GM23338 (cell line): Measurements from ENCODE around the gene CTTN. TPM values are rescaled to one million over a fixed set of nuclear protein-coding genes. Genes with fewer than 3 reads are reported as not detected.

ENCODE experiments used
- ATAC-seq: fragments of 200-7000 bp; cut with Tn5 transposase; 3 replicates; pipeline ENCODE4 v1.9.1; 2020
- DNase-seq: peaks from one replicate; pipeline ENCODE4 v3.0.0-alpha.2; 2015; ENCODE audit warnings: low spot score
- H2AFZ ChIP-seq: fragments of 200-600 bp; sonication (generic); 2 replicates; pipeline ENCODE4 v1.8.0; 2016; ENCODE audit warnings: antibody characterized with exemption, mild to moderate bottlenecking, moderate library complexity
- H3F3A ChIP-seq: fragments of 200-600 bp; sonication (generic); replicated peaks from 2 replicates; pipeline ENCODE4 v1.8.0; 2017; ENCODE audit warnings: antibody characterized with exemption, mixed run types, low read depth
- H3K27ac ChIP-seq: fragments of 200-600 bp; sonication (generic); 2 replicates; pipeline ENCODE4 v1.6.1; 2016; ENCODE audit warnings: low read depth
- H3K27me3 ChIP-seq: fragments of 200-600 bp; sonication (generic); 2 replicates; pipeline ENCODE4 v1.8.0; 2016; ENCODE audit warnings: mild to moderate bottlenecking, mixed run types, moderate library complexity; ENCODE audit not compliant: insufficient read depth
- H3K36me3 ChIP-seq: fragments of 200-600 bp; sonication (generic); 2 replicates; pipeline ENCODE4 v1.8.0; 2016; ENCODE audit warnings: mild to moderate bottlenecking; ENCODE audit not compliant: insufficient read depth
- H3K4me1 ChIP-seq: fragments of 200-600 bp; sonication (generic); 2 replicates; pipeline ENCODE4 v1.8.0; 2016; ENCODE audit warnings: mild to moderate bottlenecking, moderate library complexity; ENCODE audit not compliant: insufficient read depth
- H3K4me2 ChIP-seq: fragments of 200-600 bp; sonication (generic); 2 replicates; pipeline ENCODE4 v1.7.1; 2017; ENCODE audit warnings: mixed run types
- H3K4me3 ChIP-seq: fragments of 200-600 bp; sonication (generic); 2 replicates; pipeline ENCODE4 v1.6.1; 2016; ENCODE audit warnings: mixed run types
- H3K79me2 ChIP-seq: fragments of 200-600 bp; sonication (generic); replicated peaks from 2 replicates; pipeline ENCODE4 v1.8.0; 2017; ENCODE audit warnings: mild to moderate bottlenecking; ENCODE audit not compliant: insufficient read depth
- H3K9me2 ChIP-seq: fragments of 200-600 bp; sonication (generic); 2 replicates; pipeline ENCODE4 v1.8.0; 2017; ENCODE audit not compliant: insufficient read depth
- H4K20me1 ChIP-seq: fragments of 200-600 bp; sonication (generic); replicated peaks from 2 replicates; pipeline ENCODE4 v1.8.0; 2017; ENCODE audit warnings: mild to moderate bottlenecking; ENCODE audit not compliant: insufficient read depth
- H3K27ac Mint-ChIP-seq: 2 replicates; pipeline ENCODE4 v1.8.0; 2020; ENCODE audit warnings: inconsistent platforms, mild to moderate bottlenecking, moderate library complexity, mixed read lengths
- H3K27me3 Mint-ChIP-seq: 3 replicates; pipeline ENCODE4 v1.8.0; 2022; ENCODE audit warnings: low read depth, mild to moderate bottlenecking, moderate library complexity, mixed read lengths, inconsistent platforms; ENCODE audit not compliant: insufficient read depth, poor library complexity
- H3K36me3 Mint-ChIP-seq: 3 replicates; pipeline ENCODE4 v1.8.0; 2021; ENCODE audit warnings: low read depth, mild to moderate bottlenecking, inconsistent platforms, moderate library complexity, mixed read lengths
- H3K4me1 Mint-ChIP-seq: 3 replicates; pipeline ENCODE4 v1.8.0; 2020; ENCODE audit warnings: mild to moderate bottlenecking, inconsistent platforms, mixed read lengths
- H3K4me3 Mint-ChIP-seq: 3 replicates; pipeline ENCODE4 v1.8.0; 2021; ENCODE audit warnings: moderate library complexity, mild to moderate bottlenecking, inconsistent platforms, mixed read lengths
- H3K9me3 Mint-ChIP-seq: 3 replicates; pipeline ENCODE4 v1.8.0; 2020; ENCODE audit warnings: moderate library complexity, mild to moderate bottlenecking, inconsistent platforms, mixed read lengths
- CREB1 ChIP-seq: fragments of 250-450 bp; sonication (Bioruptor Pico); IDR thresholded peaks from 2 replicates; pipeline ENCODE4 v1.5.0; 2020; ENCODE audit warnings: low read depth, mild to moderate bottlenecking, moderate library complexity
- CTCF ChIP-seq, 2 experiments: fragments of 200-600 bp in 1 of 2; sonication (generic) in 1 of 2; conservative IDR thresholded peaks; 2 replicates each; pipeline versions ENCODE4 v1.5.1 to v1.6.1; 2016 to 2017; ENCODE audit warnings: antibody characterized with exemption in 2 of 2, low read depth in 2 of 2, mild to moderate bottlenecking in 2 of 2, moderate library complexity in 1 of 2
- EZH2phosphoT487 ChIP-seq: fragments of 200-600 bp; sonication (generic); IDR thresholded peaks from one replicate; pipeline ENCODE4 v1.8.1; 2018; ENCODE audit warnings: antibody characterized with exemption; ENCODE audit not compliant: unreplicated experiment
- JUNB ChIP-seq: IDR thresholded peaks from one replicate; pipeline ENCODE4 v1.6.1; 2016; ENCODE audit warnings: antibody characterized with exemption; ENCODE audit not compliant: unreplicated experiment
- REST ChIP-seq: IDR thresholded peaks from one replicate; pipeline ENCODE4 v1.6.1; 2018; ENCODE audit warnings: antibody characterized with exemption; ENCODE audit not compliant: unreplicated experiment
- ZNF331 ChIP-seq: fragments of 250-450 bp; sonication (Bioruptor Pico); IDR thresholded peaks from 2 replicates; pipeline ENCODE4 v1.5.0; 2020; ENCODE audit warnings: low read depth, mild to moderate bottlenecking, moderate library complexity
- polyA plus RNA-seq: library from polyadenylated mRNA; unstranded; fragments of >200 nt; fragmentation: Nextera tagmentation; extraction: Ambion mirVana; gene quantifications from 2 replicates; pipeline ENCODE4 v1.2.1, GENCODE V29; 2016
- total RNA-seq: library from RNA; depleted of rRNA; stranded (reverse); fragments of >200 nt; shearing (Covaris generic); gene quantifications from 2 replicates; pipeline ENCODE4 v1.2.3, GENCODE V29; 2014

The CTTN gene
- total and polyA plus RNA-seq, 2 experiments from 2014 or later = 163 to 343 TPM

- TF ChIP-seq CTCF (conservative IDR thresholded peaks at IDR 0.05; ENCODE audit: low read depth in 2 of 2) (no peak), ZNF331 (CRISPR knock-in tag) (no peak)
Observed at GRCh38 chr11:70358753-70359152, 39.6 kb upstream of the CTTN start (continued).

- Mint-ChIP-seq H3K27me3 (peaks cover 3% of the 10 kb centered on the region), H3K36me3 (peaks cover 82% of the 10 kb centered on the region), H3K27ac (no peak overlapping the region), H3K4me3 (no peak overlapping the region), H3K4me1 (no peaks in the 10 kb centered on the region), H3K9me3 (no peaks in the 10 kb centered on the region)
- Histone ChIP-seq H2AFZ (no peak overlapping the region), H3K4me2 (no peak overlapping the region), H3F3A (no peaks in the 10 kb centered on the region), H3K4me3 (no peak overlapping the region), H3K79me2 (peaks cover 4% of the 10 kb centered on the region; the same call in 1 of the 2 replicates), H3K27me3 (no peaks in the 10 kb centered on the region), H3K36me3 (peaks cover 36% of the 10 kb centered on the region), H4K20me1 (peaks cover 11% of the 10 kb centered on the region; the same call in 1 of the 2 replicates), H3K27ac (no peak overlapping the region), H3K4me1 (no peaks in the 10 kb centered on the region), H3K9me2 (no peaks in the 10 kb centered on the region)
- DNase-seq (no peak), ATAC-seq (no peak)
- TF ChIP-seq CREB1 (CRISPR knock-in tag) (no peak), ZNF331 (CRISPR knock-in tag) (no peak), REST (no peak), JUNB (no peak)
Observed at GRCh38 chr11:70359451-70360205, 38.7 kb upstream of the CTTN start.

GRCh38 chr11:70360211-70360610 lies 38.1 kb upstream of the CTTN start:
- peaks cover 4% of the 10 kb centered on the region for H3K27me3 Mint-ChIP-seq
- ATAC-seq (no peak), DNase-seq (no peak)
- no peaks in the 10 kb centered on the region for H3K9me2 ChIP-seq
- no peak overlapping the region for H3K27ac ChIP-seq
- H3K36me3 Mint-ChIP-seq = peaks cover 82% of the 10 kb centered on the region
- no peak overlapping the region for H3K27ac Mint-ChIP-seq
- peaks cover 32% of the 10 kb centered on the region for H3K36me3 ChIP-seq
- H3K4me2 ChIP-seq = no peak overlapping the region
- H3K4me3 ChIP-seq = no peak overlapping the region
- H3K79me2 ChIP-seq = peaks cover 4% of the 10 kb centered on the region; the same call in 1 of the 2 replicates
- H3K27me3 ChIP-seq = no peaks in the 10 kb centered on the region
- H3K4me1 Mint-ChIP-seq = no peaks in the 10 kb centered on the region
- H3F3A ChIP-seq = no peaks in the 10 kb centered on the region
- no peak overlapping the region for H3K4me3 Mint-ChIP-seq
- no peaks in the 10 kb centered on the region for H3K9me3 Mint-ChIP-seq
- no peak overlapping the region for H2AFZ ChIP-seq
- TF ChIP-seq EZH2phosphoT487 = no peak
- no peaks in the 10 kb centered on the region for H3K4me1 ChIP-seq
- peaks cover 11% of the 10 kb centered on the region; the same call in 1 of the 2 replicates for H4K20me1 ChIP-seq
